ENCODE measurements around the gene ARHGAP6.
"Not testable (repeated sequence)": the region's sequence is repeated elsewhere in the genome, so short reads cannot be mapped to it uniquely, and the experiment has no call there.

ARHGAP6 gene

DNA sequence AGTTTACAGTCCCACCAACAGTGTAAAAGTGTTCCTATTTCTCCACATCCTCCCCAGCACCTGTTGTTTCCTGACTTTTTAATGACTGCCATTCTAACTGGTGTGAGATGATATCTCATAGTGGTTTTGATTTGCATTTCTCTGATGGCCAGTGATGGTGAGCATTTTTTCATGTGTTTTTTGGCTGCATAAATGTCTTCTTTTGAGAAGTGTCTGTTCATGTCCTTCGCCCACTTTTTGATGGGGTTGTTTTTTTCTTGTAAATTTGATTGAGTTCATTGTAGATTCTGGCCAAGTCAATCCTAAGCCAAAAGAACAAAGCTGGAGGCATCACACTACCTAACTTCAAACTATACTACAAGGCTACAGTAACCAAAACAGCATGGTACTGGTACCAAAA, 146.5 kb downstream of the ARHGAP6 start:
- DNase-seq = not testable (repeated sequence)

DNA sequence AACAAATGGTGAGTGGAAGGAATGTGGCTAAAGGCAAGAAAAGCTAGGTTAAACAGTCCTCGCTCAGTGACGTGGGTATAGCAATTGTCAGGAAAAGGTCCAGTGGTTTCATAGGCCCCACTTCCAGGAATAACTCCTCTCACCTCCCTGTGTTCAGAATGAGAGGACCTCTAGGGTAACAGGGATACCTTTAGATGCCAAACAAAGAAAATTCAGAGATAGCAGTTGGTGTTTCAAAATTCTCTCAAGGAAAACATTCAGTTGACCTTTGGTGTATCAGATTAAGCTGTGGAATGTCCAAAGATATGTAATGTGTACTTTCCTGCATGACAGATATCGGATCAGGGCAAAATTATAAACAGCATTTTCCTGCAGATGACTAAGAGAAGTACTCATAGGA, 155.9 kb downstream of the ARHGAP6 start:
- DNase-seq = no peak

DNA sequence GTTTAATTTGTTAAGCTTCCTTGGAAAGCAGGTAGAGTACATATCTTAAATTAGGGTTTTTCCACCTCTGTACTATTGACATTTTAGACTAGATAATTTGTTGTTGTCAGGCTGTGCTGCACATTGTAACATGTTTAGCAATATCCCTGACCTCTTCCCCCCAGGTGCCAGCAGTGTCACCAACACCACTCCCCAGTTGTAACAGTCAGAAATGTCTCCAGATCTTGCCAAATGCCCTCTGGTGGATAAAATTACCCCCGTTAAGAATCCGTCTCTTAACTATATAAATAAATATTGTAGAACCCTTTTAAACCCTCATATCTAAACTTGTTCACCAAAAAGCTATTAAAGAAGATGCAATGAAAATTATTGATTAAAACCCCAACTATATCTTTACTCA, 161.5 kb downstream of the ARHGAP6 start:
- DNase-seq = no peak

DNA sequence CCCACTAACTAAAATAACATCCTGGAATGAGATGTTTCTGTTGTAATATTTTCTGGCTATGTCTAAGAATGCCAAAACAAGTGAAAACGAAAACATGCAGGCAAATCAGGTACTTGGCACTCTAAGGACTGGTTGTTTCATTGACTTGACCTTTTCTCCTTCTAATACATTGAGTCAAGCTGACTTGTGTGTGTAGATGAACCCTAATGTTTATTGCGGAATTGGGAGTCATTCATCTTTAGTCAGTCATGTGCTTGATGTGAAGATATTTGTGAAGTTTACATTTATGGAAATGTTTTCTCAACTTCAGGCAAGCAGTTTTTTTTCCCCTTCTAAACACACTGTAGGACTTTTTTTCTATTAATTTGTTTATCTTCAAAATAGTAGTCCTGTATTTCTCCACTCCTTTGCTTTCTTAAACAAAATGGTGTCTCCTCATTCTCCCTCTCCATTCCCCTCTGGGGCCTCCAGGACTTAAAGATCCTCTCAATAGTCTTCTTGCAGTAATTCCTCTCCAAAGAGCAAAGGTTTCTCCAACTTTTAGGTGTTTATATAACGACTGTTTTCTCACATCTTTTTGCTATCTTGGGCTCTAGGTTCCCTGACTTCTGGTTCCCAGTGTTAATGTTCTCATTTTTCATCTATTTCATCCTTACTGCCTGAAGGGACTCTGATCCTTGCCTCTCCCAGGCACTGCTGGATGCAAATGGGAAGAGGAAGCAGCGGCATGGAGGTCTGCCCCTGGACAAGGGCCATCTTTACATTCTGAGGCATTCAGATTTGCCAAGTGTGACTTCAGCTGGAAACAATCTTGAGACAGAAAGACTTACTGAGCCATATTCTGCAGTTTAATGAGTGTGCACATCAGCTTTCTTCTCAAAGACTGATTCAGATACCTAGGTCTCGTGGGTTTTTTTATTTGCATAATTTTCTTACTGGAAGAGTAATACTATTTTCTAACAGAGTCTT, 166.4 kb downstream of the ARHGAP6 start:
- DNase-seq = no peak

DNA sequence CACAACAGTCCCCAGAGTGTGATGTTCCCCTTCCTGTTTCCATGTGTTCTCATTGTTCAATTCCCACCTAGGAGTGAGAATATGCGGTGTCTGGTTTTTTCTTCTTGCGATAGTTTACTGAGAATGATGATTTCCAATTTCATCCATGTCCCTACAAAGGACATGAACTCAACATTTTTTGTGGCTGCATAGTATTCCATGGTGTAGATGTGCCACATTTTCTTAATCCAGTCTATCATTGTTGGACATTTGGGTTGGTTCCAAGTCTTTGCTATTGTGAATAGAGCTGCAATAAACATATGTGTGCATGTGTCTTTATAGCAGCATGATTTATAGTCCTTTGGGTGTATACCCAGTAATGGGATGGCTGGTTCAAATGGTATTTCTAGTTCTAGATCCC, 174.3 kb downstream of the ARHGAP6 start:
- DNase-seq = not testable (repeated sequence)

DNA sequence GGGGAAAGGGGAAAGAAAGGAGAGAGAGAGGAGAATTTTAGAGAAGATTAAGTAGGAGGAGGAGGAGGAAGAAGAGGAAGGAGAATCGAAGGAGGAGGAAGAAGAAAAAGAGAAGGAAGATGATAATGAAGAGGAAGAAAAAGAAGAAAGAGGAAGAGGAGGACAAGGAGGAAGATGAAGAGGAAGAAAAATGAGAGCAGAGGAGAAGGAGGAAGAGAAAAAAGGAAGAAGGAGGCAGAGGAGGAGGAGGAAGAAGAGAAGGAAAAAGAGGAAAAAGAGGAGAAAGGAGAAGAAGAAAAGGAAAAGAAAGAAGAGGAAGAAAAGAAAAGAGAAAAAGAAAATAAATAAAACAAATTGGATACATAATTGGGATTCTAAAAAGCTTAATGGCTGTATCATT, 181.4 kb downstream of the ARHGAP6 start:
- no peak for DNase-seq

DNA sequence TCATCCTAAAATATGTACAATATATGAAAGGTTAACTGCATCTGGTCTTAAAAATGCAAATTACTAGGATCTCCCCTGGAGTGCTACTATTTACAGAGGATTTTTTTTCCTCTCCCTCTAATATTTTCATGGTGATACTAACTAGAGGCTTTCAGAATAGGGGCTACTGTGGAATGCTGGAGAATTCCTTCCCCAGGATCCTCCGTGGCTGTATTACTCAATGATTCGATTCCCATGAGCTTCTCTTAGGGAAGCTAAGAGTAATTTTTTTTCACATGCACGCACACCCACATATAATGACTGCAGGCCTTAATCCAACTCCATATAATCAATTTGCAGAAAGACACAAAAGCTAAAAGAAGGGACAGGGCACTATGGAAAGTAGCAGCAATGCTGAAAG, 184.7 kb downstream of the ARHGAP6 start:
- no peak for DNase-seq

DNA sequence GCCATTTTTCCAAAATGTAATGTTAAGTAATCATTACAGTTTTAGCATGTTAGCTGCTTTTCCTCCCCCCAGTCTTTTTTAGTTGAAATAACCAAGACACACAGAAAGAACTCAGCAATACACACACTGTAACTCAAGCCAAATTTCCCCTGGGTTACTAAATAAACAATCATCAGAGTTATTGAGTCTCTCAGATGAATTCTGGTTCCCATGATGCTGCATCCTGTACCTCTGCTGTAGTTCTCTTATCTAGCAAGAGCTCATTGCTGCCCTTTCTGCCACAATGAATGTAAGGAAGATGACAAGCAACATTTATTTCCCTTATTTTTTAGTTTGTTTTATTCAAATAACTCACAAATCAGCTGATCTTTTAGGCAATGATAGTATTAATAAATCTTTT, 185.1 kb downstream of the ARHGAP6 start:
- DNase-seq = no peak

DNA sequence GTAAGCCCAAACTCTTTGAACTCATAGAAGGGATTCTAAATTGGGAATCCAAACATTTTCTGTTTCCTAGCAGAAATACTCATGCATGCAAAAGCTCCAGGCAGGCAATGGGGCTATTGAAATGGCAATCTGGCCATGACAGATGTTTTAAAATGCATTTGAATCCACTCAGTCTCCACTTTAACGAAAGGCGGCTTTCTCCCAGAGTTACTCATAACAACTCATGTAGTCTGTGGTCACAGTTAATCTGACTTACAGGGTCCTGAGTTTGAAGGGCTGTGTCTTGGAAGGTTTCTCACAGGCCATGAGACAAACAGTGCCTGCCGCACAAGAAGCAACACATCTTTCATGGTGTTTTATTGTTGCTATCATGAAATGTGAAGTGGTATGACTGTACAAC, 186.8 kb downstream of the ARHGAP6 start:
- no peak for DNase-seq

DNA sequence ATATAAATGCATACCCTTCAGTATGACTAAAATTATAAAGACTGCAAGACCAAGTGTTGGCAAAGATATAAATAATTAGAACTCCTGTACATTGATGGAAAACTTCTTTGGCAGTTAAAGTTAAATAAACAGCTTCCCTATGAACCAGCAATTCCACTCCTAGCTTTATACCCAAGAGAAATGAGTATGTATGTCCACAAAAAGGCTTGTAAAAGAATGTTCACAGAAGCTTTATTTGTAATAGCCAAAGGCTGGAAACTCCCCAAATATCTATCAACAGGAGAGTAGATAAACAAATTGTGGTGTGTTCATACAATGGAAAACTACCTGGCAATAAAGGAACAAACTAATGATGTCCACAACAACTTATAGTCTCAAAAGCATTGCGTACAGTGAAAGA, 187.7 kb downstream of the ARHGAP6 start:
- no peak for DNase-seq

DNA sequence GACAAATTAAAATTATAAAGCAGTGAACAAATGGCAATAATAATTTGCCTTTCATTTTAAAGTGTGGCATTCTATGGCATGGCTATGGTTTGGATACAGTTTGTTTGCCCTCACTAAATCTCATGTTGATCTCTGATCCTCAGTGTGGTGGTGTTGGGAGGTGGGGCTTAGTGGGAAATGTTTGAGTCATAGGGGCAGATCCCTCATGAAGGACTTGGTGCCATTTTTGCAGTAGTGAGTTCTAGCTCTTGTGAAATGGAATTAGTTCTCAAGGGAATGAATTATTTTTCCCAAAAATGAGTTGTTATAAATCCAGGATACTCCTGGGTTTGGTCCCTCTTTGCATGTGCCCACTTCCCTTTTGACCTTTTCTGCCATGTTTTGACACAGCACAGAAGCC, 191.1 kb downstream of the ARHGAP6 start:
- no peak for DNase-seq

DNA sequence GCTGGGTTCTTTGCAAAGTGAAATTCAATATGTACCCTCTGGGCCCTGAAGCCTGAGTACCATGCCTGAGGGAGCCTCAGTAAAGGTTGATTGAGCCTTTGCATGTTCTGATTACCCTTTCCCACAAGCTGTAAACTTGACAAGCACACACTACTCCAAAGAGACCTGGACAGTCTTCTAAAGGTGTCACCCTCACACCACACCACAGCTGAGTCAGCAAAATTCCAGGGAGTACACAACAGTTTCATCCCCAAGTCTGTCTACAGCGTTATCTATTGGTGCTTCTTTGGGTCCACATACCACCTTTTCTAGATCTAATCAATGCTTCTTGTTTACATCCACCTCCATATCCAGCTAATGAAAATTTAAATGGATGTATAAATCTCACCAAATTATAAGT, 191.7 kb downstream of the ARHGAP6 start:
- DNase-seq = no peak

DNA sequence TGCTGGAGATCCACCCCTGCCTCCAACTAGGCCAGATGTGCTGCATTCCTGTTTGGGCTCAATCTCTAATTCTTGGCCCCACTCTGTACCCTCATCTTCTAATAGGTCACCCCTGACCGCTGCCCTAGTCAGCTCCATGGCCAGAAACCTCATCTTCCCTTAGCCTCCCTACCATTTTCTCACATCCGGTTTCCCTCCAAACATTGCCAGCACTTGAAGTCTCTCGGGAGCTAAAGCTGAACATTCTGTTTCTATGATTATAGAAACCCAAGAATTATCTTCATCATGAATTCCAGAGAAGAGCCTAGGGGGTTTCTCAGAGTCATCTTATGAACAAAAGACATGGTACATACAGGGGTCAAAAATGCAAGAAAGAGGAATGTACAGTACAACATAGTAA, 192.8 kb downstream of the ARHGAP6 start:
- no peak for DNase-seq

DNA sequence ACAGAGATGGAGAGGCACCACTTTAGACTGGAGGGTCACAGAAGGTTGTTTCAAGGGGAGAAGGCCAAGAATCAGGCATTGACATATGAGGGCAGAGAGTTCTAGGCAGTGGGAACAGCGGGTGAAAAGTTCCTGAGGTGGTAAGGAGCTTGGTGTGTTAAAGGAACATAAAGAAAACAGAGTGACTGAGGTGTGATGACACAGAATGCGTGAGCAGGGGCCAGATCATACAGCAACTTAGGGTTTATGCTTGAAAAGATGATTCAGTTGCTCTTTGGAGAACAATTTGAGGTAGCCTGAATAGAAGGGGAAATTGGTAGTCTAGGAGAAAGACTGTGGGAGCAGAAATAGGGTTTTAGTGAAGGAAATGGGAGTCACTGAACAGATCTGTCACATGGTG, 193.3 kb downstream of the ARHGAP6 start:
- DNase-seq = no peak

DNA sequence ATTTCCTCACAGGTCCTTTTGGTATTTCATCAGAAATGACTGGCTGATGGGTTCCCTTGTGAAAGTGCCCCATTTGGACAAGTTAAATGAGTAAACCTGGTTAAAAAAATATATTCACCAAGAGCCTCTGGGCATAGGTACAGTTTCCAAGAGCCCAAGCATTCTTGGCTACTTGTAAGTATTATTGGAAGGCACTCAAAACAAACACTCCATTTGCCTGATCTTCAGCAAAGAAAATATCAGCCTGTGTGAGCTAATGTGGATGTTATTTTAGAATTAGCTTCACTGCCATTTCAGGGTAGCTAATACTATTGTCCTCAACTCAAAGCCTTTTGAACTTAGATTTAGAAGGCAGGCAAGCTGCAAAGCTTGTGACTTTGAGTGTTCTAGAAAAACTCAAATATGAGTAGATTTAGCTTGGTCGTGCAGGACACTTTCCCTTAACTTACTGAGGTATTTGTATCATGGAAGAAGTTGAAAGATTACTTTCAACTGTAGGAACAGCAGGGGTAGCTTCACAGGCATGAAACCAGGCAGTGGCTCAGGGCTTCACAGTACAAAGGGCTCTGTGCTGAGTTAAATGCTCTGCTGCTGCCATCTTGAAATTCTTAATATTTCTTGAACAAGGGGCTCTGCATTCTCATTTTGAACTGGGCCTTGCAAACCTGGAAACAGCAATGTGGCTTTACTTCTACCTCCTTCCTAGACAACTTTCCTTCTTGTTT, 195.3 kb downstream of the ARHGAP6 start:
- peak; percentile 1 for DNase-seq

DNA sequence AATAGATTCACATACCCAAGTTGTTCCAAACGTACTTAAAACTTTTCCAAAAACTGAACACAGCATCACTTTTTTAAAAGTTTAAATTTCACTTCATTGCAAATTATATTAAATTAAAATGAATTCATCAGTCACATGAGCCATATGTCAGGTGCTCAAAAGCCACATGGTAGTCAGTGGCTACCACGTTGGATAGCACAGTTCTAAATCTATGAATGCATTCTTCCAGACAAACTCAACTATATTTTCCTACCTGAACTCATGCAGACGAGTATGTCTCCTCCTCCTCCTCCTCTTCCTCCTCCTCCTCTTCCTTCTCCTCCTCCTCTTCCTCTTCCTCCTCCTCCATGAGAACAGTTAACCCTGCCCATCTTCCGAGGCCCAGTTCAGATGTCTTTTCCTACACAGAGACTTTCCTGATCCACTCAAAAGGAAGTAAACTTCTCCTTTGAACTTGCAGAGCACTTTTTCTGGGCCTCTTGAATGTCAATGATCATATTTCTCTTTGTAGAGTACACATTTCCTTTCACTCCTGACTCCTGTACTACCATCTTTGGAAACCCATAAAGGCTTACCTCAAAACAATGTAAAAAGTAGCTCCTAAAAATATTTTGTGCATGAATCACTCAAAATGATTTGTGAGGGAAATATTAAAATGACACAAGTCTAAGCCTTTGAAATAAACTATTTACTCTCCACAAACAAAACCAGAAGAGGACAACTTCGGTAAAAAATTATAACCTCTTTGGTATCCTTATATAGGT, 199.9 kb downstream of the ARHGAP6 start:
- DNase-seq = no peak

DNA sequence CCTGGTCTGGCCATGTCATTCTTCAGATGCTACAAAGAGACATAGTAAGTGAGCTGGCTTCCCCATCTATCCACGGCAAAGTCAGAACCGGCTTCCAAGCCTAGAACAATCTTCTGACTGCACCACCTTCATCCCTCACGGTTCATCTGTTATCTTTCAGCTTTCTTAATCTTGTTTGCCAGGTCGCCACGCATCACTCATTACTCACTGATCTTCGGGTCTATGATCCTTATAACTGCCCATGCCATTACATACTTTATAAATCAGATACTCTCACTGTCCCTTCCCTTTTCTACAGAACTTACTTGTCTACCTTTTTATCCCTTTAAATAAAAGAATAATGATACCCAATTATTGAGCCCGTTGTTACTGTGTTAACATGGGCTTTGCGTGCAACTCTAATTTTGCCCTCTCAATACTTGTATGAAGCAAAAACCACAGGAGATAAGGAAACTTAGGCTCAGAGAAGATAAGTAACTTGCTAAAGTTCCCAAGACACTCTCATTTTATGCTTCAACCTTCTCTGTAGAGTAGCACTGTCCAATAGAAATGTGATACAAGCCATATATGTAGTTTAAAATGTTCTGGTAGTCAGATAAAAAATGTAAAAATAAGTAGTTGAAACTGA, 200.8 kb downstream of the ARHGAP6 start:
- DNase-seq = no peak

DNA sequence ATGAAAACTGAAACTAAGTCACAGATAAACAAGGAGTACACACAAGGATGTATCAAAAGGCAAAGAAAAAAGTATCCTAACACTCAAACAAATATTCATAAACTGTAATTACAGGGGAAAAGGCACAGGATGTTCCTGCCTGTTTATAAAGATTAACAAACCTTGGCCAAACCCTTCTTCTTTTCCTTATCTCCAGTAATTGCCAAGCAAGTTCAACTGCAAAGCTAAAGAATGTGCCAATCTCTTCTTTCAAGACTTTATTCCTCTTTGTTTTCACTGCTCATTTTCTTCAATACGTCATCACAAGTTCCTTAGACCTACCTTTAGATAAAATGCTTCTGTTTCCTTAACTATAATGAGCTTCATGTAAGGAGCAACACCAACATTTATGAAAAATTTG, 201.3 kb downstream of the ARHGAP6 start:
- no peak for DNase-seq

DNA sequence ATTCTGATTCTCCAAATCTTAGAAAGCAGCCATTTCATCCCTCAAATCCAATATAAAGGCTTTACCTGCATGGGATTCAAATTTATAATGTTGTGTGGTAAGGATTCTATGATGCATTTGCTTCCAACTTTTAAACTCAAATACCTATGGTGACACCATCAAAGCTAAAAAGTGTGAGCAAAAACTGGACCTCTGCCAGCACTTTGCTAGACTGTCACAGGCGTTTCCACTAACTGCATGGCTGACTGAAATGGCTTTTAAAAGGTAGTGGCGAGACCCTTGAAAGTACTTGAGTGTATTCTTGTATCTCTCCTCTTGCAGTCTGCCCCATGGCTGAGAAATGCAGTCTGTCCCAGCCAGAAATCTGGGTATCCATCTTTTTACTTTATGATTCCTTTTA, 203.1 kb downstream of the ARHGAP6 start:
- DNase-seq = peak; percentile 4

DNA sequence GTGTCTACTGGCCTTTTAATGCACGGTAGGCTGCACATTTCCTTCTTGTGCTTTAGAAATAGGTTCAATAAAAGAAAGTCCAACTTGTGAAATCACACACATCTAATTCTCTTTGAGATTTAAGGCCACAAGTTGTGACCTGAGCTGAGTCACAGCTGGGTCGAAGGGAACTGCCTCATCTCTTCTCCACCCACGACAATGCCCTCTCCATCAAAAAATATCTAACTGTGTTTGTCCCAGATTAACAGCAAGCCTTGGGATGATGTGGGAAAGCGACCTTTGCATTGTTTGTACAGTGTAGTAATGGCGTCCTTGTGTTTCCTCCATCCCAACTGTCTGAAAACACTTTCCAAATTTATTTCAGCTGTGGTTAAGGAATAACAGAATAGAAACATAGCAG, 203.6 kb downstream of the ARHGAP6 start:
- no peak for DNase-seq

DNA sequence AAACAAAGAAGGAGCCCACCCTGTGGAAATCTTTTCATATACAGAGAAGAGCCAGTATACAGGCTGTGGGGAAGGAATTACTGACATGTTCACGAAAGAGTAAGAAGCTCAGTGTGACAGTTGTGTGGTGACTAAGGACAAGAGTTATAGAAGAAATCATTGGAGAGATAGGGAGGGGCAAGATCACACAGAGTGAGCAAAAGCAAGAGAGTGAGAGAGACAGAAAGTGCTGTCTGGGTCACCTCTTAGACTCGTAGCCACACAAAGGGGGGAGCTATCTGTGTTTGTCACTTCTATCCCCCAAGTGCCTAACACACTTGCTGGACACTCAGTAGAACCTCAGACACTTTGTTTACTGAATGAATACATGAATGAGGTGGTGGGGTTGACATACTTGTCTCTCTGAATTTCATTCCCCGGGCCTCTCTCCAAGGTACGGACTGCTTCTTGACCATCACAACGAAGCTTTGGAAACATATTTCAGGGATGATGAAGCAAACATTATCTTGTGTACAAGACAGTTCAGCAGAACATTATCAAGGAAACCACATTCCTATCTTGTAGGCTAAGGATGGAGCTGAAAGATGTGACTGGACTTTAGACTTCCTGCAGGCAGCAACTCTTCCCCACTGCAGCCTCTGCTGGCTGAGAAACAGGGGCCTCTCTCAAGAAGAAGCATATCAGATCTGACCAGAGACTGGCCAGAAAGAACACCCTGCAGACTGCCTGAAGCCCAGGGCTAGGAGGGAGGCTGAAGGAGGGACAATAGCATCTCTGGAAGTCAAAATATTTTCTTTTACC, 204.3 kb downstream of the ARHGAP6 start:
- no peak for DNase-seq

DNA sequence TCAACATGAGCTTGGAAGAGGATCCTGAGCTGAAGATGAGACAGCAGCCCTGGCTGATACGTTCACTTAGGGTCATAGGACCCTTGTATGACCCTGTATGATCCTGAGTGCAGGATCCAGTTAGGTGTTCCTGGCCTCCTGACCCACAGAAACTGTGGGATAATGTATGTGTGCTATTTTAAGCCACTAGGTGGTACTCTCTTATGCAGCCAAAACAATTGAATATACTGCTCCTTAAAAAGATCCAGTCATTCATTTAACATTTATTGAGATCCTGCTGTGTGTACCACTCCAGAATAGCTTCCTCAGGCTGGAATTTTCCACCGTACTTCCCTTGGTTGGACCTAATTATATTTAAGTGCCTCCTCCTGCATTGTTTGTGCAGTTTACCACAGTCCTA, 205.4 kb downstream of the ARHGAP6 start:
- no peak for DNase-seq

Data from DMS79 treated with DMSO at 0.1 percent for 48 hours (cell line).